B cell (primary cell): ENCODE data around the gene INHBB. TPM values are rescaled to one million over a fixed set of nuclear protein-coding genes. Genes with fewer than 3 reads are reported as not detected.

ENCODE experiments used
- ATAC-seq: fragments of 200-7000 bp; cut with Tn5 transposase; one replicate; pipeline ENCODE4 v1.10.0; 2021; ENCODE audit warnings: low read depth, mild to moderate bottlenecking, moderate number of reproducible peaks, moderate library complexity
- CTCF ChIA-PET: fragments of 350-600 bp; sonication (Branson Sonifier 250); formaldehyde crosslinking; loops from one replicate; lab custom pipeline; 2021; ENCODE audit warnings: antibody characterized with exemption, inconsistent platforms; lab: Charles Lee
- POLR2A ChIA-PET: fragments of 350-600 bp; sonication (Branson Sonifier 250); formaldehyde crosslinking; loops from one replicate; lab custom pipeline; 2021; ENCODE audit warnings: antibody characterized with exemption; lab: Charles Lee
- DNase-seq: peaks from one replicate; pipeline ENCODE4 v3.0.0; 2013
- H2AFZ ChIP-seq: 2 replicates; pipeline ENCODE4 v1.6.1; 2012; ENCODE audit warnings: mild to moderate bottlenecking, low read depth, low read length; ENCODE audit not compliant: insufficient read depth, poor library complexity, severe bottlenecking
- H3K27ac ChIP-seq, 2 donors: 1 replicate in 1 of 2; 2 replicates in 1 of 2; pipeline ENCODE4 v1.5.1; 2012 to 2013; ENCODE audit warnings: low read length in 2 of 2, mild to moderate bottlenecking in 2 of 2, moderate library complexity in 1 of 2
- H3K27me3 ChIP-seq, 4 experiments: fragments of 200-600 bp in 1 of 4; sonication (generic) in 1 of 4; replicated peaks in 1 of 4; 1 replicate in 2 of 4; 2 replicates in 2 of 4; pipeline versions ENCODE4 v1.6.1 to v1.7.0; 2013 to 2016; ENCODE audit warnings: low read length in 3 of 4, mild to moderate bottlenecking in 2 of 4, mixed read lengths in 1 of 4, moderate library complexity in 1 of 4; ENCODE audit not compliant: insufficient read depth in 4 of 4, control insufficient read depth in 3 of 4; ENCODE audit errors: control extremely low read depth in 1 of 4
- H3K36me3 ChIP-seq, 2 experiments: replicated peaks in 1 of 2; 1 replicate in 1 of 2; 2 replicates in 1 of 2; pipeline versions ENCODE4 v1.6.1 to v1.7.1; 2013; ENCODE audit warnings: low read length in 1 of 2; ENCODE audit not compliant: insufficient read depth in 2 of 2, control insufficient read depth in 1 of 2; ENCODE audit errors: control extremely low read depth in 1 of 2, extremely low read depth in 1 of 2
- H3K4me1 ChIP-seq, 2 donors: fragments of 200-600 bp in 1 of 2; sonication (generic) in 1 of 2; 1 replicate in 1 of 2; 2 replicates in 1 of 2; pipeline versions ENCODE4 v1.5.1 to v1.6.1; 2013 to 2017; ENCODE audit warnings: low read length in 2 of 2; ENCODE audit not compliant: control insufficient read depth in 2 of 2, insufficient read depth in 2 of 2
- H3K4me2 ChIP-seq: replicated peaks from 2 replicates; pipeline ENCODE3; 2012; ENCODE audit warnings: mild to moderate bottlenecking, low read depth, low read length; ENCODE audit not compliant: poor library complexity, severe bottlenecking
- H3K4me3 ChIP-seq, 5 experiments: fragments of 200-600 bp in 1 of 5; sonication (generic) in 1 of 5; 1 replicate in 3 of 5; 2 replicates in 2 of 5; pipeline versions ENCODE4 v1.5.1 to v1.7.0; 2011 to 2016; ENCODE audit warnings: low read length in 4 of 5, mild to moderate bottlenecking in 4 of 5, low read depth in 2 of 5, control low read depth in 1 of 5, moderate library complexity in 1 of 5; ENCODE audit not compliant: insufficient read depth in 1 of 5; ENCODE audit errors: control extremely low read depth in 1 of 5, extremely low read depth in 1 of 5
- H3K79me2 ChIP-seq: fragments of 200-600 bp; sonication (generic); one replicate; pipeline ENCODE4 v1.6.0; 2016; ENCODE audit warnings: low read length; ENCODE audit not compliant: control insufficient read depth, insufficient read depth
- H3K9ac ChIP-seq: fragments of 200-600 bp; sonication (generic); 2 replicates; pipeline ENCODE4 v1.6.1; 2017; ENCODE audit warnings: mild to moderate bottlenecking, low read length, moderate library complexity
- H3K9me3 ChIP-seq, 3 donors: one replicate each; pipeline versions ENCODE4 v1.6.1 to v1.7.1; 2013; ENCODE audit warnings: low read length in 2 of 3; ENCODE audit not compliant: control insufficient read depth in 2 of 3, insufficient read depth in 1 of 3; ENCODE audit errors: control extremely low read depth in 1 of 3
- H4K20me1 ChIP-seq: 2 replicates; pipeline ENCODE4 v1.6.0; 2012; ENCODE audit warnings: mild to moderate bottlenecking, low read length; ENCODE audit not compliant: insufficient read depth, control insufficient read depth, poor library complexity, severe bottlenecking
- H3K27ac Mint-ChIP-seq: one replicate; pipeline ENCODE4 v1.8.0; 2021; ENCODE audit warnings: mixed read lengths
- H3K27me3 Mint-ChIP-seq: one replicate; pipeline ENCODE4 v1.8.0; 2021; ENCODE audit warnings: mixed read lengths
- H3K4me1 Mint-ChIP-seq: one replicate; pipeline ENCODE4 v1.8.0; 2021; ENCODE audit warnings: mixed read lengths
- H3K4me3 Mint-ChIP-seq: one replicate; pipeline ENCODE4 v1.8.0; 2021; ENCODE audit warnings: mixed read lengths
- H3K9me3 Mint-ChIP-seq: one replicate; pipeline ENCODE4 v1.8.0; 2022; ENCODE audit warnings: mixed read lengths; ENCODE audit not compliant: insufficient read depth
- EZH2 ChIP-seq: IDR thresholded peaks from 2 replicates; pipeline ENCODE4 v1.6.1; 2012; ENCODE audit warnings: borderline replicate concordance, low read depth, mild to moderate bottlenecking, moderate library complexity, low read length; ENCODE audit not compliant: insufficient read depth, poor library complexity, severe bottlenecking
- WGBS: methylation state at CpG from one replicate; pipeline ENCODE4 v1.1.5; 2013; ENCODE audit warnings: missing lambda C conversion rate; ENCODE audit not compliant: insufficient coverage; 5-methylcytosine and 5-hydroxymethylcytosine counted together
- intact Hi-C: fragments of 100-400 bp; cut with micrococcal nuclease; formaldehyde crosslinking; loops from one replicate; pipeline ENCODE4 v1.10.0; 2022
- polyA plus RNA-seq: library from polyadenylated mRNA; depleted of rRNA; stranded (reverse); fragments of >200 nt; gene quantifications from 2 replicates; pipeline ENCODE4 v1.2.3, GENCODE V29; 2012
- total RNA-seq, 2 donors: library from RNA; stranded (reverse); fragments of 120-200 nt in 1 of 2; gene quantifications; 1 replicate in 1 of 2; 2 replicates in 1 of 2; pipeline versions ENCODE4 v1.2.3 to v1.2.4, GENCODE V29; 2013 to 2022
- TF ChIP-seq, protein P1 (sequence below): fragments of 200-600 bp; IDR thresholded peaks from one replicate; pipeline ENCODE4 v1.8.0; 2022; ENCODE audit warnings: antibody characterized with exemption, mild to moderate bottlenecking

The INHBB gene
- total and polyA plus RNA-seq, 2 donors (not counting 1 experiment from before 2014, with no cell fraction given), result 0.03 TPM; not detected in 1

DNA sequence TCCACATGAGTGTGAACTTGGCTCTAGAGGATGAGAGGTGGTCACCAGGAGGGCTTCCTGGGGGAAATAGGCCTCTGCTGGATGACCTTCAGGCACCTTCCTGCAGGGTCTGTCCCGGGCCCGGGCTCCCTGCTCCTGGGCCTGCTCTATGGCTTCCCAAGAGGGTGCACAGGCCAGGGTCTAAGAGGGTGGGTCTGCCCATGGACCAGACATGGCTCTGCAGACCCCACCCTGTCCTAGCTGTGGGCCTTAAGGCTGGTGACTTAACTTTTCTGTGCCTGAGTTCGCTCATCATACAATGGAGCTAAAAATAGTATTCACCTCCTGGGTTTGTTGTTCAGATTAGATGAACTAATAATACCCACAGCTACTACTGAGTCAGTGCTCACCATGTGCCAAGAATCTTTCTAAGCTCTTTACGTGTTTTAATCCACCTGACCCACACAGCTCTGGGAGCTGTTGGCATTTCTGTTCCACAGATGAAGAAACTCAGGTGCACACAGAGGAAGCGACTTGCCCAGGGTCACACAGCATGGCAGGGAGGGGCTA is 14.4 kb downstream of the INHBB start:
- intact Hi-C loops, result no loop called here
- DNase-seq, result no peak
- H3K4me3 ChIP-seq, result no peak overlapping the region
- H3K4me1 ChIP-seq, result no peaks in the 10 kb centered on the region
- Mint-ChIP-seq H3K9me3 (no peaks in the 10 kb centered on the region), H3K4me1 (no peaks in the 10 kb centered on the region), H3K4me3 (no peak overlapping the region), H3K27me3 (no peaks in the 10 kb centered on the region), H3K27ac (no peak overlapping the region)
- H3K36me3 ChIP-seq, result no peaks in the 10 kb centered on the region
- no peak overlapping the region for H3K27ac ChIP-seq
- H3K79me2 ChIP-seq, result no peaks in the 10 kb centered on the region
- H3K9me3 ChIP-seq, result no peaks in the 10 kb centered on the region
- WGBS, result 91% methylated on average over 4 of the region's 5 CpGs
- no peaks in the 10 kb centered on the region for H3K27me3 ChIP-seq
- H2AFZ ChIP-seq, result no peak overlapping the region
- H3K4me2 ChIP-seq, result no peak overlapping the region
- H3K9ac ChIP-seq, result no peak overlapping the region
- CTCF ChIA-PET, result no interaction called here
- POLR2A ChIA-PET, result no interaction called here
- TF ChIP-seq, protein P1, sequence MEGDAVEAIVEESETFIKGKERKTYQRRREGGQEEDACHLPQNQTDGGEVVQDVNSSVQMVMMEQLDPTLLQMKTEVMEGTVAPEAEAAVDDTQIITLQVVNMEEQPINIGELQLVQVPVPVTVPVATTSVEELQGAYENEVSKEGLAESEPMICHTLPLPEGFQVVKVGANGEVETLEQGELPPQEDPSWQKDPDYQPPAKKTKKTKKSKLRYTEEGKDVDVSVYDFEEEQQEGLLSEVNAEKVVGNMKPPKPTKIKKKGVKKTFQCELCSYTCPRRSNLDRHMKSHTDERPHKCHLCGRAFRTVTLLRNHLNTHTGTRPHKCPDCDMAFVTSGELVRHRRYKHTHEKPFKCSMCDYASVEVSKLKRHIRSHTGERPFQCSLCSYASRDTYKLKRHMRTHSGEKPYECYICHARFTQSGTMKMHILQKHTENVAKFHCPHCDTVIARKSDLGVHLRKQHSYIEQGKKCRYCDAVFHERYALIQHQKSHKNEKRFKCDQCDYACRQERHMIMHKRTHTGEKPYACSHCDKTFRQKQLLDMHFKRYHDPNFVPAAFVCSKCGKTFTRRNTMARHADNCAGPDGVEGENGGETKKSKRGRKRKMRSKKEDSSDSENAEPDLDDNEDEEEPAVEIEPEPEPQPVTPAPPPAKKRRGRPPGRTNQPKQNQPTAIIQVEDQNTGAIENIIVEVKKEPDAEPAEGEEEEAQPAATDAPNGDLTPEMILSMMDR, result no peak
- TF ChIP-seq EZH2, result no peak
- H4K20me1 ChIP-seq, result no peaks in the 10 kb centered on the region
- ATAC-seq, result no peak

DNA sequence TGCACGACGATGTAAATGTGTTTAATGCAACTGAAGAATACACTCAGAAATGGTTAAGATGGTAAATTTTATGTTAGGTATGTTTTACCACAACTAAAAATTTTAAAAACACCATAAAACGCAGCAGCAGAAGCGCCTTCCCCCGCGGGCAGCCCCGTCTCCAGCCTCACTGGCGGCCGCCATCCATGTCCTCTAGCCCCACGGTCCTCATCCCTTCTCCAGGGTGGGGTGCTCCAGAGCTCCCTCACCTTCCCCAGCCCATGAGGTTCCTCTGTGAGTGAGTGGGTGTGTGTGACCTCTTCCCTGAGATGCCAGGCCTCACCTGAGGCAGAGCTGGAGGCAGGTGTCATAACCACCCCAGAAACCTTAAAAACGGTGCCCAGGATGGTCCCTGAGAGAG is 17.0 kb downstream of the INHBB start:
- no peaks in the 10 kb centered on the region for H3K4me1 ChIP-seq
- Mint-ChIP-seq H3K4me3 (no peak overlapping the region), H3K9me3 (no peaks in the 10 kb centered on the region), H3K27ac (no peak overlapping the region), H3K4me1 (no peaks in the 10 kb centered on the region), H3K27me3 (peaks cover 11% of the 10 kb centered on the region)
- intact Hi-C loops, result no loop called here
- no peak overlapping the region for H3K4me2 ChIP-seq
- H3K27me3 ChIP-seq, result no peaks in the 10 kb centered on the region
- ATAC-seq (no peak), DNase-seq (no peak)
- 93% methylated on average over 1 of the region's 11 CpGs for WGBS
- TF ChIP-seq, protein P1, result no peak
- no peak for TF ChIP-seq EZH2
- no peaks in the 10 kb centered on the region for H3K9me3 ChIP-seq
- no peak overlapping the region for H3K27ac ChIP-seq
- H3K9ac ChIP-seq, result no peak overlapping the region
- H3K4me3 ChIP-seq, result no peak overlapping the region
- no peak overlapping the region for H2AFZ ChIP-seq
- H3K79me2 ChIP-seq, result no peaks in the 10 kb centered on the region
- no peaks in the 10 kb centered on the region for H4K20me1 ChIP-seq
- ChIA-PET POLR2A (no interaction called here), CTCF (no interaction called here)
- no peaks in the 10 kb centered on the region for H3K36me3 ChIP-seq
